HPDE6-E6E7 (cell line): Measurements from ENCODE around the gene LCK.

Experiments
- DNase-seq: peaks from one replicate; pipeline ENCODE4 v3.0.0; 2011; ENCODE audit warnings: missing footprints; ENCODE audit errors: extremely low spot score

The LCK gene

DNA sequence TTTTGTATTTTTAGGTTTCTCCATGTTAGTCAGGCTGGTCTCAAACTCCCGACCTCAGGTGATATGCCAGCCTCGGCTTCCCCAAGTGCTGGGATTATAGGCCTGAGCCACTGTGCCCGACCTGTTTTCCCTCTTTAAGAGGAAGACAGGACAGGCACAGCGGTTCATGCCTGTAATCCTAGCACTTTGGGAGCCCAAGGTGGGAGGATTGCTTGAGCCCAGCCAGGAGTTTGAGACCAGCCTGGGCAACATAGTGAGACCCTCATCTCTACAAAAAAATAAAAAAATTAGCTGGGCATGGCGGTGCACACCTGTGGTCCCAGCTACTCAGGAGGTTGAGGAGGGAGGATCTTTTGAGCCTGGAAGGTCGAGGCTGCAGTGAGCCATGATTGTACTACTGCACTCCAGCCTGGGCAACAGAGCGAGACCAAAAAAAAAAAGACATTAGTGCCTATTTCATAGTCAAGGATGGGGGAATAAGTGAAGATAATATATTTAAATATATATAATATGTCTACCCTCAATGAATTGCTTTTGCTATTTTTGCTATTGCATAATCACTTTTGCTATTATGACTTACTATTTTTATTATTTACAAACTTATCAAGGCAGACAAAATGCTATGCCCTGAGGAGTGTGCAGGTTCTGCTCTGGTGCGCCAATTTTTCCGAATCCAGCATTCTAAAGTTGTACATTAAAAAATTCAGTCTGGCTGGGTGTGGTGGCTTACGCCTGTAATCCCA lies 67.2 kb downstream of the LCK start:
- no peak for DNase-seq

DNA sequence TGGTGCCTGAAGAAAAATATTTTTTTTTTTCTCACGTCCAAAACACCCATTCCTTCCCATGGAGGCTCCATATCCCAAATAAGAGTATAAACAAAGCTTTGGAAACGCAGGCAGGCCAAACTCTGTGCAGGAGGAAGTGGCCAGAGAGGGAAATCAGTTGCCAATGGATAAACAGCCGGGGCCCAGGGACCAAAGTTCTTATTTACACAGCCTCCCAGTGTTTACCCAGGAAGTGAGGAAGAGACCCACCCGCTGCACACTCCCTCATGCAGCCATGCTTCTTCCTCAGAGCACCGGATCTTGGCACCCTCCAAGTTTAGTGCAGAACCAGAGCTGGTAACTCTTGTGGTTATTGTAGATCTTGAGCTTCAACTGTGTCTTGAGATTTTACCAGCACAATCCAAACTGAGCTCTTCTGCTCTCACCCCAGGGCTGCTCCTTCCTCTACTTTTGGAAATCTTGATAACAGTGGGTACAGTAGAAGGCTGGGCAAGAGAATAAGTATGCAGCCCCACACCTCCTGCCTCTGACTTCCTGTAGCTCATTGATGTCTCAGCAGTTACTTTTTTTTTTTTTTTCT lies 70.7 kb downstream of the LCK start:
- DNase-seq, result no peak

DNA sequence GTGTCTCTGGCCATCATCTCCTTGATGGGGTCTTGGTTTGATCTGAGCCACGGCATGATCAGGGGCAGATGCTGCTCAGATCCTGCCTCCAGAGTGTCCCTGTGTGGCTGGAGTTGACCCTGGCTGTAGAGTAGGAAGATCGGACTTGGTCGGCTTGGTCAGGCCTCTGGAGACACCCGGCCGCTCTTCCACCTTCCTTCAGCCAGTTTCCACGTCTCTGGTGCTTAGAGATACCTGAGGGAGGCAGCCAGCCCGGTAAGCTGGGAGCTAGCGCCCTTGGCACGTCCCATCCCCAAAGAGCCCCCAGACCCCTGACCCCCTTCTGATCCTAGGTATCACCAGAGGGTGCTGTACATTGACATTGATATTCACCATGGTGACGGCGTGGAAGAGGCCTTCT lies 76.1 kb downstream of the LCK start:
- no peak for DNase-seq

DNA sequence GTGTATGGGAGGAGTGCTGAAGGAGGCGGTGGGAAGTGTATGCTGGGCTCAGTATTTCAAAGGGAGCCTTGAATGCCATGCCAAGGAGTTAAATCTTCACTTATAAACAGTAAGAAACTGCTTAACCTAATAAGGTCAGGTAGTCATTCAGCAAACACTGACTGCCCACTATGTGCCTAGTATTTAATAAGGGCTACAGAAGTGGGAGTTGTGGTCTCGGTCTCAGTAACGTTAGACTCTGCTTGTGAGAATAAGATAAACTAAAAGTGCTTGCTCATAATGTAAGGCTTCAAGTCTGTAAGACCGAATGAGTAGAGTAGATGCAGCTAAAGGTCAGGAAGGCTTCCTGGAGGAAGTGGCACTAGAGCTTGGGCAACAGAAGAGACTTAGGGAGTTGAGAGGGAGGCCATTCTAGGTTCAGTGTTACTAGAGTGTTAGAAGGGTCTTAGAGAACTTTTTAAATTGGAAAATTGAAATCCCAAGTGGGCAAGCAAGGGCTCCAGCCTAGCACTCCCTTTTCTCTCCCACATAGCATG lies 78.9 kb downstream of the LCK start:
- DNase-seq, result no peak

DNA sequence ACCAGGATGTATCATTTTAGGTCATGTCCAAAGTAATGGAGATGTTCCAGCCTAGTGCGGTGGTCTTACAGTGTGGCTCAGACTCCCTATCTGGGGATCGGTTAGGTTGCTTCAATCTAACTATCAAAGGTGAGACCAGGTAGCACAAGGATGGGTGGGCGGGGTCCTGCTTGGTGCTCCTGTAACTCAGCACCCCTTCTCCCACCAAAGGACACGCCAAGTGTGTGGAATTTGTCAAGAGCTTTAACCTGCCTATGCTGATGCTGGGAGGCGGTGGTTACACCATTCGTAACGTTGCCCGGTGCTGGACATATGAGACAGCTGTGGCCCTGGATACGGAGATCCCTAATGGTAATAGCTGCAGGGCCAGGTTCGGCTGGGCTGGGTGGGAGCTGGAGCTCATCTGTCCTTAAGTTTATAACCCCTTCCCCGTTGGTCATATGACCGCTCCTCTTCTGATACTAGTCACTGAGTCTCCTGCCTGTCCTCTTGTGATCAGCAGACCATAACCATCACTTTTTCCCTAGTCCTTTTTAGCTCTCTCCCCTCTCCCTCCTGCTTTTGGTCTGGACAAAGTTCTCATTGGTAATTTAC lies 79.6 kb downstream of the LCK start:
- DNase-seq, result no peak

DNA sequence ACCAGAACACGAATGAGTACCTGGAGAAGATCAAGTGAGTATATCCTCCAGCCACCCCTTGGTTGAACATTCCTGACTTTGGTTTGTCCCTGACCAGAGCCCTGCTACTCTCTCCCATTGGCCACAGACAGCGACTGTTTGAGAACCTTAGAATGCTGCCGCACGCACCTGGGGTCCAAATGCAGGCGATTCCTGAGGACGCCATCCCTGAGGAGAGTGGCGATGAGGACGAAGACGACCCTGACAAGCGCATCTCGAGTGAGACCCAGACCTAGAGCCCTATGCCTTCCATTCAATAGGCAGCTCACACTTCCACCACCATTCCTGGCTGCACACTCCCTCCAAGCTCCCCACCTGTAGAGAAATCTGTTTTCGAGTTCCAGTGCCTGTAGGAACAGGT lies 80.5 kb downstream of the LCK start:
- no peak for DNase-seq

DNA sequence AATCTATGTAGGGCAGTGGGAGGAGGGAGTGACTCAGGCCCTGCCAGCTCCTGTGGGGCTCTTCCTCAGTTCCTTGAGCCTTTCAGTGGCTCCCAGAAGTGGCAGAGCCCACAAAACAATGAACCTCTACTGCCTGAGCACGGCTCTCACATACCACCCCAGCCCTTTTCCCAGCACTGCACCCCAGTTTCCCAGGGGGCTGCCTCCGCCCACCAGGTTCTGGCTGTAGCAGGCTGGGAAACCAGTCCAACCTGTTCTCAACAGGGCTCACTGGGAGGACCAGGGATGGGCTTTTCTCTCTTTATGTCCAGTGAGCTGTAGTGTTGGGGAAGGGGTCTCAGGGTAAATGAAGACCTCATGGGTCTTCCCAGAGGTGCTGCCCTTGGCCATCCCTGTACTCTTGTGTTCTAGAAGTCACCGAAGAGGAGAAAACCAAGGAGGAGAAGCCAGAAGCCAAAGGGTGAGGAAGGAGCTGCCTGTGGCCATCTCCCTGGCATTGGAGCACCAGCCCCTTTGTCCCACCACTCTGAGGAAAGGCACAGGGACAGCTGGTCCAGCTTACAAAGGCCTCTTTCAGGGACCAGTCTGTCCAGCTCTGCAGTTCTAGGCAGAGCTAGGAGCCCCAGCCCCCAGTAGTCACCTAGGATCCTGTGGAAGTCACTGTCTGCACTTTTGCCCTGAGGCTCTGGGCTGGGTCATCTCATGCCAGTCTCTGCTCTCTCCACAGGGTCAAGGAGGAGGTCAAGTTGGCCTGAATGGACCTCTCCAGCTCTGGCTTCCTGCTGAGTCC lies 81.4 kb downstream of the LCK start:
- DNase-seq, result peak; percentile 52

DNA sequence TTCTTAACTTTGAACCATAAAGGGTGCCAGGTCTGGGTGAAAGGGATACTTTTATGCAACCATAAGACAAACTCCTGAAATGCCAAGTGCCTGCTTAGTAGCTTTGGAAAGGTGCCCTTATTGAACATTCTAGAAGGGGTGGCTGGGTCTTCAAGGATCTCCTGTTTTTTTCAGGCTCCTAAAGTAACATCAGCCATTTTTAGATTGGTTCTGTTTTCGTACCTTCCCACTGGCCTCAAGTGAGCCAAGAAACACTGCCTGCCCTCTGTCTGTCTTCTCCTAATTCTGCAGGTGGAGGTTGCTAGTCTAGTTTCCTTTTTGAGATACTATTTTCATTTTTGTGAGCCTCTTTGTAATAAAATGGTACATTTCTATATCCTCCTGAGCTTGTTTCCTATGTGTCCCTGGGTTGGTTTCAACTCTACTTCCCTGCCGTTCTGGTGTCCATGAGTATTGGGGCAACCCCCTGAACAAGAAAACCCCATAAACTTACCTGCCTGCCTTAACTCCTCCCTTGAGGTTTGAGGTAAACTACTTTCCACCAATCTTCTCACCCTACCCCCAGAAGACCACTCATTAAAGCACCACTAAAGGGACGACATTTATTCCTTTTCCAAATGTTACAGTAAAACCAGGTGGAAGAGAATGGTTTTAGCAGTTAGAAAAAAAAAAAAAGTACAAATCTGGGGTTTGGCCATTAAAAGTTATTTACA lies 82.3 kb downstream of the LCK start:
- DNase-seq, result no peak

DNA sequence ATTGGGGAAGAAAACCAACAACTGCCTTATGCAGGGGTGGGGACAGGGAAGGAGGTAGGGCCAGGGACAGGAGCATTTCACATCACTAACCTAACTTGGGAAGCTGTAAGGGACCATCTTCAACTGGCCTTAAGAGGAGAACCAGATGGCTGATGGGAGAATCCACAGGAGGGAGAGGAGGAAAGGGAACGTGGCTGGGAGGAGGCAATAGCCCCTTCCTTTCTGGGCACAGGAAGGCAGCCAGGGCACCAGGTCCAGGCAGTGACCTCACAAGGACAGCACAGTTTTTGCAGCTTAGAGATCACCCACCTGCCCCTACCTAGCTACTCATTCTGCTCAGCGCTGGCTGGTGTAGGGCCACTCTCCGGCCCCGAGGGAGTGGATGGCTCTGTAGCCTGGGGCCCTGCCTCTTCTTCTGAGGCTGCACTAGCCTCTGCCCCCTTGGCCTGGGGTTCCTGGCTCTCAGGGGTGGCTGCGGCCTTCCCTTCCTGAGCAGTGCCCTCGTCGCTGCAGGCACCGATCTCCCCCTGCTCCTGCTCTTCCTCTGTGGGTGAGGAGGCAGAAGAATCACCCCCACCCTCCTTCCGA lies 83.3 kb downstream of the LCK start:
- DNase-seq, result no peak

DNA sequence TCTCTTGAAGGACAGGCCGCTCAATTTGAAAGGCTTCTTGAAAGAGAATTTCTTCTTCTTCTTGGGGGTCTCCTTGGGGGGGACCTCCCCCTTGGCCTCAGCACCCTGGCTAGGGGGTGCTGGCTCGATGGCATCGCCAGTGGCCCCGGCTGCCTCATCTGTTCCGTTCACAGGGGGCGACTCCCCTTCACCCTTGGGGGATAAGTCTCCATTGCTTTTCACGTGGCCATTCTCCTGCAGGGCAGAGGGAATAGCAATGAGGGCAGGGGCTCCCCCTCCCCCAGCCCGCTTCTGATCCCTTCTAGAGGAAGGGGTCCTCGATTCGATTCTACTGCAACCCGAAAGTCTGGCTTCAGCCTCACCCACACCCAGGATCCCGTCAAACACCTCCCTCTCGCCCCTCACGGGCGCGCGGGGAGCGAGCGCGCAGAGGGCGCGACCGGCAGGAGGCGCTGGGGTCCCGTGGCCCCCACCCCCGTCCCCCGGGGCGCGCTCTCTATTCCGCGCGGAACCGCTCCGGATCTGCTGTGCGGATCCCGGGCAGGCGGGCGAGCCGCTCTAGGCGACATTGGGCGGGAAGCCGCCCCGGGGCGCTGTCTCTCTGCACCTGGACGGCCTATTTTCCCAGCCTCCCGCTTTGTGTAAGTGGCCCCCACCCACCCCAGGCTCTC lies 83.9 kb downstream of the LCK start:
- no peak for DNase-seq

DNA sequence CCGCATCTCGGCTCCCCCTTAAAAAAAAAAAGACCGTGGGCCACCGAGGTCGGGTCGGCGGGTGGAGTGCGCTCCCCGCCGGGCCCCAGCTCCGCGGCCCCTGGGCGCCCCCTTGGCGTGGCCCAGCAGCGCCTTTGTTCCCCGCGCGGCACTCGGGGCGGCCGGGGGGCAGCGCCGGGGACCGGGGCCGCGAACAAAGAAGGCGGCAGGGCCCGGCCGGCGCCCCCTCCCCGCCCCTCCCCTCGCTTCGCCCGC lies 84.4 kb downstream of the LCK start:
- no peak for DNase-seq
